ENCODE measurements around the gene ZNF662.

- TF ChIP-seq, protein P1, sequence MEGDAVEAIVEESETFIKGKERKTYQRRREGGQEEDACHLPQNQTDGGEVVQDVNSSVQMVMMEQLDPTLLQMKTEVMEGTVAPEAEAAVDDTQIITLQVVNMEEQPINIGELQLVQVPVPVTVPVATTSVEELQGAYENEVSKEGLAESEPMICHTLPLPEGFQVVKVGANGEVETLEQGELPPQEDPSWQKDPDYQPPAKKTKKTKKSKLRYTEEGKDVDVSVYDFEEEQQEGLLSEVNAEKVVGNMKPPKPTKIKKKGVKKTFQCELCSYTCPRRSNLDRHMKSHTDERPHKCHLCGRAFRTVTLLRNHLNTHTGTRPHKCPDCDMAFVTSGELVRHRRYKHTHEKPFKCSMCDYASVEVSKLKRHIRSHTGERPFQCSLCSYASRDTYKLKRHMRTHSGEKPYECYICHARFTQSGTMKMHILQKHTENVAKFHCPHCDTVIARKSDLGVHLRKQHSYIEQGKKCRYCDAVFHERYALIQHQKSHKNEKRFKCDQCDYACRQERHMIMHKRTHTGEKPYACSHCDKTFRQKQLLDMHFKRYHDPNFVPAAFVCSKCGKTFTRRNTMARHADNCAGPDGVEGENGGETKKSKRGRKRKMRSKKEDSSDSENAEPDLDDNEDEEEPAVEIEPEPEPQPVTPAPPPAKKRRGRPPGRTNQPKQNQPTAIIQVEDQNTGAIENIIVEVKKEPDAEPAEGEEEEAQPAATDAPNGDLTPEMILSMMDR (IDR thresholded peaks at IDR 0.05 in 2 of 3, conservative IDR thresholded peaks at IDR 0.05 in 1 of 3; ENCODE audit: borderline replicate concordance in 1 of 3, insufficient read depth in 1 of 3, low read depth in 2 of 3, low read length in 2 of 3), result peak; percentile 8 to 44 (median 39); a peak in 3 of 6 replicates
- no peak for TF ChIP-seq ZNF274 (IDR thresholded peaks at IDR 0.05; ENCODE audit: low read depth, low read length)
- no peak for TF ChIP-seq YY1 (IDR thresholded peaks at IDR 0.05; ENCODE audit: extremely low read depth, insufficient replicate concordance, low read depth, low read length)
- TF ChIP-seq EZH2phosphoT487 (IDR thresholded peaks at IDR 0.05; ENCODE audit: borderline replicate concordance), result no peak
- no peak for TF ChIP-seq POLR2AphosphoS5 (IDR thresholded peaks at IDR 0.05; ENCODE audit: low read depth, low read length)
- no peak for TF ChIP-seq TCF7L2 (IDR thresholded peaks at IDR 0.05; ENCODE audit: borderline replicate concordance, extremely low read depth, insufficient read depth, insufficient read length)
- TF ChIP-seq EZH2 (IDR thresholded peaks at IDR 0.05), result no peak
- TF ChIP-seq SIN3A (IDR thresholded peaks at IDR 0.05; ENCODE audit: low read depth), result no peak
- no peak for TF ChIP-seq POLR2A (IDR thresholded peaks at IDR 0.05; ENCODE audit: borderline replicate concordance, extremely low read depth, insufficient read depth, insufficient read length)
Observed at GRCh38 chr3:42957573-42957972, 51.6 kb downstream of the ZNF662 start.
